ENCODE measurements around the gene ADSS1.

Gene ADSS1

GRCh38 chr14:104686624-104687517 is 37.2 kb upstream of the ADSS1 start:
- Histone ChIP-seq H3K4me3 (ENCODE audit: low read depth, low read length) (no peak overlapping the region), H3K36me3 (peaks cover 9% of the 10 kb centered on the region), H3K27ac (no peak overlapping the region), H3K27me3 (ENCODE audit: insufficient read depth, low read depth, severe bottlenecking) (no peaks in the 10 kb centered on the region), H3K9me3 (ENCODE audit: severe bottlenecking) (no peaks in the 10 kb centered on the region)
- no peak for DNase-seq
- no peak for TF ChIP-seq CTCF (IDR thresholded peaks at IDR 0.05; ENCODE audit: low read depth, low read length)

DNA sequence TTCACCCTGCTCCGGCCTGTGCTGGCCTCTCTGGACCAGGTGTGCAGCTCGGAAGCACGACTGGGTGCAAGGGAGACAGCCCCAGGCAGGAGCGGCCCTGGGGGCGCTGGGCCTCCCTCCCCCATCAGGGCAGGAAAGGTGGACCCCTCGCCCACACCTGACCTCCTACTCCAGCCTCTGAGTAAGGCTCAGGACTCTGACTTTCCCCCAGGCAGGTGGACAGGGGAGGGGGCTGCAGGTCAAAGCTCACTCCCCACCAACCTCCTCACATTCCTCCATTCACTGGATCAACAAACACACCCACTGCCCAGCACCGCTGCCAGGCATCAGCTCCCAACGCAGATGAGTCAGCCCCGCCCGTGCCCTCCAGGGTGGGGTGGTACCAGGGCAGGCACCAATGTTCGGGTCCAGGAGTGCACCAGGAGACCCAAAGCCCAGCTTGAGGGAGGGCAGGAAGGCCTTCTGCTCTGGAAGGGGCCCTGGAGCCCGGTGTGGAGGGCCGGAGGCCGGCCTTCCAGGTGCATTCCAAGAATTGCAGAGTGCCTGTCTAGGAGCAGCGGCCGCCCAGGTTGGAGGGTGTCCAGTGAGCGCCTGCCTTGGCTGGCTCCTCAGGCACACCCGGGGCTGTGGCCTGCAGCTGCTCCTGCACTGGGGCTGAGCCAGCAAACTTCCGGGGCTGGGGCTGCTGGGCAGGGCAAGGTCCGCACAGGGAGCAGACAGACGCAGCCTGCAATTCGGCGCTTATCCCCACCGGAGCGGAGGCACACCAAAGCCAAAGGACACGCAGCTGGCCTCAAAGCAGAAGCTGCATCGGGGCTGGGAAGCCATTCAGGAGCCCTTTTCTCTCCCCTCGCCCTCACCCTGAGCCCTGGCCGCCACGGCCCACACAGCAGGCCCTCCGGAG is 36.2 kb upstream of the ADSS1 start:
- no peak for DNase-seq
- Histone ChIP-seq H3K27ac (no peak overlapping the region), H3K27me3 (ENCODE audit: insufficient read depth, low read depth, severe bottlenecking) (no peaks in the 10 kb centered on the region), H3K9me3 (ENCODE audit: severe bottlenecking) (no peaks in the 10 kb centered on the region), H3K4me3 (ENCODE audit: low read depth, low read length) (no peak overlapping the region), H3K36me3 (peaks cover 13% of the 10 kb centered on the region)
- TF ChIP-seq CTCF (IDR thresholded peaks at IDR 0.05; ENCODE audit: low read depth, low read length), result no peak

GRCh38 chr14:104688505-104689108 is 35.4 kb upstream of the ADSS1 start:
- Histone ChIP-seq H3K27ac (peak overlapping the region; percentile 56), H3K36me3 (peaks cover 14% of the 10 kb centered on the region), H3K4me3 (ENCODE audit: low read depth, low read length) (no peak overlapping the region), H3K9me3 (ENCODE audit: severe bottlenecking) (no peaks in the 10 kb centered on the region), H3K27me3 (ENCODE audit: insufficient read depth, low read depth, severe bottlenecking) (no peaks in the 10 kb centered on the region)
- DNase-seq, result no peak
- no peak for TF ChIP-seq CTCF (IDR thresholded peaks at IDR 0.05; ENCODE audit: low read depth, low read length)

DNA sequence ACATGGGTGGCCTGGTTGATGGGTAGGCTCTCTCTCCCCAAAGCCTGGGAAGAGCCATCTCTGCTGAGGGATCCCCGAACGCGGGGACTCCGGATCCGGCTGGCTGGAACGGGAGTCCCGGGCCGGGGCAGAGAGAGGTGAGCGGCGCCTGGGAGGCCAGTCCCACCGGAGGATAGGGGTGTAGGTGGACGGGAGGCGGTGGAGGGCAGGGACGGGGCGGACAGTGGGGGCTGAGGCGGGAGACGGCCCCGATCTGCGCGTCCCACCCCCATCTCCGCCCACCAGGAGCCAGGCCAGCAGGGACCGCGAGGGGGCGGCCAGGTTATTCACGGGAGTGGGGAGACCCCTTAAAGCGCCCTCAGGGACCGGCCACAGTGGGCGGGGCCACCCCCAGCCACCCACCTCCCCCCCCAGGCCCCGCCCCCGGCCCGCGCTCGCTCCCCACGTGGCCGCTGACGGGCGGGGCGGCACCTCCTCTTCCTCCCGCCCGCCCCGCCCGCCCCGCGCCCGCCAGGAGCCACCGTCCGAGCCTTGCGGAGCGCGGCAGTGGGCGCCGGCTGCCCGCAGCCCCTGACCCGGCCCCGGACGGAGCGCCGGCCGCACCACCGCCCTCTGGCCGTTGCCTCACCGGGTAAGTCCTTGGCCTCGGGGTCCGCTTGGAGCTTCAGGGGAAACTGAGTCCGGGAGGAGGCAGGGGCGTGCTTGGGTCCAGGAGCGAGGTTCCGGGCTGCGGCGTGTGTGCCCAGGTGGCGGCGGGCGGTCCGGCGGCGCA is 34.7 kb upstream of the ADSS1 start, which contains the start of gene INF2:
INF2 (plus strand) TSS at position 510 of the 772 bp plus-strand sequence. CDS start 11,748 bp downstream, outside the sequence.
- Histone ChIP-seq H3K9me3 (ENCODE audit: severe bottlenecking) (no peaks in the 10 kb centered on the region), H3K36me3 (peaks cover 21% of the 10 kb centered on the region), H3K27ac (peak within 1 kb of the TSS; percentile 62), H3K27me3 (ENCODE audit: insufficient read depth, low read depth, severe bottlenecking) (no peaks in the 10 kb centered on the region), H3K4me3 (ENCODE audit: low read depth, low read length) (peak within 1 kb of the TSS; percentile 78)
- no peak for TF ChIP-seq CTCF (IDR thresholded peaks at IDR 0.05; ENCODE audit: low read depth, low read length)
- DNase-seq, result peak; percentile 54

All from WERI-Rb-1 (cell line).